ENCODE results near the gene MAEA. TPM values are rescaled to one million over a fixed set of nuclear protein-coding genes. Genes with fewer than 3 reads are reported as not detected.

The MAEA gene
- total and polyA plus RNA-seq, 8 donors, result 28.6 to 74.7 (median 32.7) TPM

GRCh38 chr4:1367230-1367935 is 77.7 kb downstream of the MAEA start:
- 96% methylated on average over 16 to 17 of the region's 17 CpGs for WGBS, 2 donors
- intact Hi-C loops (cut with DNase I), result no loop called here
- ATAC-seq (no peak), DNase-seq (peak in 4 of 6 donors; percentile 1 to 61 (median 30)), FAIRE-seq (no peak)
- H3K4me3 ChIP-seq, result no peak overlapping the region
- H3K27me3 ChIP-seq, result no peaks in the 10 kb centered on the region
- no peak overlapping the region for H3K27ac ChIP-seq
- H3K9me3 ChIP-seq, result no peaks in the 10 kb centered on the region
- H3K4me1 ChIP-seq, result no peaks in the 10 kb centered on the region
- TF ChIP-seq, protein P1, sequence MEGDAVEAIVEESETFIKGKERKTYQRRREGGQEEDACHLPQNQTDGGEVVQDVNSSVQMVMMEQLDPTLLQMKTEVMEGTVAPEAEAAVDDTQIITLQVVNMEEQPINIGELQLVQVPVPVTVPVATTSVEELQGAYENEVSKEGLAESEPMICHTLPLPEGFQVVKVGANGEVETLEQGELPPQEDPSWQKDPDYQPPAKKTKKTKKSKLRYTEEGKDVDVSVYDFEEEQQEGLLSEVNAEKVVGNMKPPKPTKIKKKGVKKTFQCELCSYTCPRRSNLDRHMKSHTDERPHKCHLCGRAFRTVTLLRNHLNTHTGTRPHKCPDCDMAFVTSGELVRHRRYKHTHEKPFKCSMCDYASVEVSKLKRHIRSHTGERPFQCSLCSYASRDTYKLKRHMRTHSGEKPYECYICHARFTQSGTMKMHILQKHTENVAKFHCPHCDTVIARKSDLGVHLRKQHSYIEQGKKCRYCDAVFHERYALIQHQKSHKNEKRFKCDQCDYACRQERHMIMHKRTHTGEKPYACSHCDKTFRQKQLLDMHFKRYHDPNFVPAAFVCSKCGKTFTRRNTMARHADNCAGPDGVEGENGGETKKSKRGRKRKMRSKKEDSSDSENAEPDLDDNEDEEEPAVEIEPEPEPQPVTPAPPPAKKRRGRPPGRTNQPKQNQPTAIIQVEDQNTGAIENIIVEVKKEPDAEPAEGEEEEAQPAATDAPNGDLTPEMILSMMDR (IDR thresholded peaks at IDR 0.05), result no peak
- H3K36me3 ChIP-seq, result no peaks in the 10 kb centered on the region

GRCh38 chr4:1367936-1368289 is 78.2 kb downstream of the MAEA start:
- Histone ChIP-seq H3K9me3 (no peaks in the 10 kb centered on the region), H3K27me3 (no peaks in the 10 kb centered on the region), H3K4me3 (no peak overlapping the region), H3K4me1 (no peaks in the 10 kb centered on the region), H3K27ac (no peak overlapping the region), H3K36me3 (no peaks in the 10 kb centered on the region)
- FAIRE-seq, result no peak
- intact Hi-C loops (cut with DNase I), result no loop called here
- TF ChIP-seq, protein P1 (IDR thresholded peaks at IDR 0.05), result no peak
- 89 to 99% methylated on average over 10 of the region's 10 CpGs for WGBS, 2 donors
- DNase-seq, result peak in 2 of 6 donors; percentile 0 to 62
- no peak for ATAC-seq

DNA sequence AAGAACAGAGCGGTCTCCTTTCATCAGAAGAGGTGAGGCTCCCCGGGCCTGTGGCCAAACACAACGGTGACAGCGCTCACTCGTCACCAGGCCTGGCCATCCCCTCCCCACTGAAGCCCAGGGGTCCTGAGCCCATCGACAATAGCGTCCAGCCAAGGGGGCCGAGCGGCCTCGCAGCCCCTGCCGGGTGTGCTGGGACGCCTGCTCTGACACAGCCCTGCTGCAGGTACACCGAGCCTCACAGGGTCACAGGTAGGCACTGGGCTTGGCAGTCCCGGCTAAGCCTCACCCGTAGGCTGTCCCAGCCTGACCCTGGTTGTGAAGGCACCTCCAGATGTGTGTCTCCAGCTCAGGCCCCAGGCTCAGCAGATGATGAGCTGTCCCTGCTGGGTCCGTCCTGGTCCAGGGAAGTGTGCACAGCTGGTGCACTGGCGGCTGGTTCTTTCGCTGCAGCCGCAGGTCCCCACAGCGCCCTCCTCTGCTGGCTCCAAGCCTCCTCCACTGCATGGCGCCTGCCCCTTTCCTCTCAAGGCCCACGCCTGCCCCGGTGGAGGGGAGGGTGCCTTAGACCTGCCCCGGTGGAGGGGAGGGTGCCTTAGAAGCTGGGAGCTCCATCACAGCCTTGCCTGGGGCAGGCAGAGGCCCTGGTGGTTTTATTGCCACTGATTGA is 78.9 kb downstream of the MAEA start:
- FAIRE-seq (no peak), DNase-seq (peak in 3 of 6 donors; percentile 0 to 66 (median 56))
- intact Hi-C loops (cut with DNase I), result no loop called here

DNA sequence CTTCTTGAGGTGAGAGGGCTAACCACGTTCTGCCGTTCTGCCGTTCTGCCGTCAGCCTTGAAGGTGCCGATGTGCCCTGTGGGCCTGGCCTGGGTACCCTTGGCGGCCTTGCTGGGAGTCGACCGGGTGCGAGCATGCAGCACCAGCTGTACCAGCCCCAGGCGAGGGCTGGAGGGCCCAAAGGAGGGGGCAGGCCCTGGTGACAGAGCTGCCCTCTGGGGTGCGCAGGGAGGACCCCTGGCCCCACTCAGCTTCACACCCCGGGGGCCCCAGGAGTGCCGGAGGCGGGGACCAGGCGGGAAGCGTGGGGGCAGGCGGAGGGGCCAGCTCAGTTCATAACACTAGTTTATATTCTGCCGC is 79.4 kb downstream of the MAEA start:
- Histone ChIP-seq H3K27me3 (no peaks in the 10 kb centered on the region), H3K9me3 (no peaks in the 10 kb centered on the region), H3K36me3 (no peaks in the 10 kb centered on the region), H3K4me3 (no peak overlapping the region), H3K27ac (peak overlapping the region in 2 of 4 donors; percentile 0 to 22), H3K4me1 (no peaks in the 10 kb centered on the region)
- 69 to 75% methylated on average over 18 of the region's 18 CpGs for WGBS, 2 donors
- ATAC-seq, result peak in 3 of 4 donors; percentile 5 to 25 (median 9)
- peak in 1 of 6 donors; percentile 76 for DNase-seq
- no peak for FAIRE-seq
- TF ChIP-seq, protein P1 (IDR thresholded peaks at IDR 0.05), result no peak
- intact Hi-C loops (cut with DNase I), result no loop called here

More for the DNA sequence above, 78.9 kb downstream of the MAEA start:
- H3K4me1 ChIP-seq, result no peaks in the 10 kb centered on the region
- H3K27me3 ChIP-seq, result no peaks in the 10 kb centered on the region
- 92% methylated on average over 24 of the region's 24 CpGs for WGBS, 2 donors
- no peak overlapping the region for H3K27ac ChIP-seq
- H3K4me3 ChIP-seq, result no peak overlapping the region
- no peaks in the 10 kb centered on the region for H3K36me3 ChIP-seq
- H3K9me3 ChIP-seq, result no peaks in the 10 kb centered on the region
- ATAC-seq, result peak in 3 of 4 donors; percentile 7 to 22 (median 13)
- TF ChIP-seq, protein P1 (IDR thresholded peaks at IDR 0.05), result no peak

Measured in pancreas (tissue), 10 donors.